Neuronal stem cell (in vitro differentiated cells): ENCODE measurements around the gene KRT222.

Experiments
- DNase-seq: peaks from one replicate; pipeline ENCODE4 v3.0.0-alpha.2; 2013; ENCODE audit warnings: low spot score
- H2AFZ ChIP-seq: one replicate; pipeline ENCODE4 v1.6.1; 2013; ENCODE audit warnings: mild to moderate bottlenecking, low read length, inconsistent platforms
- H2AK5ac ChIP-seq: 2 replicates; pipeline ENCODE4 v1.6.1; 2013; ENCODE audit warnings: low read depth, mild to moderate bottlenecking, inconsistent platforms, low read length, moderate library complexity, mixed read lengths
- H2BK120ac ChIP-seq: 2 replicates; pipeline ENCODE4 v1.6.1; 2013; ENCODE audit warnings: low read depth, mild to moderate bottlenecking, inconsistent platforms, low read length, moderate library complexity, mixed read lengths
- H2BK12ac ChIP-seq: one replicate; pipeline ENCODE4 v1.6.1; 2013; ENCODE audit warnings: low read length, inconsistent platforms
- H2BK15ac ChIP-seq: 2 replicates; pipeline ENCODE4 v1.6.1; 2013; ENCODE audit warnings: mild to moderate bottlenecking, low read length, inconsistent platforms, mixed read lengths
- H2BK5ac ChIP-seq: one replicate; pipeline ENCODE4 v1.6.1; 2013; ENCODE audit warnings: inconsistent platforms, mild to moderate bottlenecking, low read length, moderate library complexity
- H3K14ac ChIP-seq: one replicate; pipeline ENCODE4 v1.6.1; 2013; ENCODE audit warnings: low read length, inconsistent platforms
- H3K18ac ChIP-seq: 2 replicates; pipeline ENCODE4 v1.6.1; 2013; ENCODE audit warnings: low read length, inconsistent platforms
- H3K23ac ChIP-seq: 2 replicates; pipeline ENCODE4 v1.6.1; 2013; ENCODE audit warnings: low read depth, mild to moderate bottlenecking, mixed read lengths, low read length, inconsistent platforms; ENCODE audit not compliant: poor library complexity
- H3K27ac ChIP-seq: replicated peaks from 3 replicates; pipeline ENCODE4 v1.5.1; 2013; ENCODE audit warnings: low read length, inconsistent platforms
- H3K27me3 ChIP-seq, 3 experiments: 2 replicates each; pipeline ENCODE4 v1.6.1; 2013; ENCODE audit warnings: low read length in 3 of 3, mild to moderate bottlenecking in 2 of 3, inconsistent platforms in 1 of 3, low read depth in 1 of 3, mixed read lengths in 1 of 3, moderate library complexity in 1 of 3; ENCODE audit not compliant: control insufficient read depth in 3 of 3, insufficient read depth in 3 of 3
- H3K36me3 ChIP-seq, 2 donors: replicated peaks in 1 of 2; 2 replicates each; pipeline ENCODE4 v1.6.1; 2013; ENCODE audit warnings: low read length in 2 of 2; ENCODE audit not compliant: control insufficient read depth in 2 of 2, insufficient read depth in 2 of 2
- H3K4ac ChIP-seq: 2 replicates; pipeline ENCODE4 v1.6.1; 2013; ENCODE audit warnings: inconsistent platforms, mild to moderate bottlenecking, low read length, moderate library complexity
- H3K4me1 ChIP-seq, 2 donors: 1 replicate in 1 of 2; 2 replicates in 1 of 2; pipeline ENCODE4 v1.6.1; 2013; ENCODE audit warnings: low read length in 2 of 2, low read depth in 1 of 2; ENCODE audit not compliant: control insufficient read depth in 2 of 2, insufficient read depth in 1 of 2
- H3K4me2 ChIP-seq: one replicate; pipeline ENCODE4 v1.6.1; 2013; ENCODE audit warnings: mild to moderate bottlenecking, low read length, inconsistent platforms; ENCODE audit not compliant: insufficient read depth, poor library complexity, severe bottlenecking
- H3K4me3 ChIP-seq, 2 donors: 2 replicates each; pipeline ENCODE4 v1.5.1; 2013; ENCODE audit warnings: low read length in 2 of 2, mild to moderate bottlenecking in 2 of 2, inconsistent platforms in 1 of 2, moderate library complexity in 1 of 2
- H3K79me1 ChIP-seq: one replicate; pipeline ENCODE4 v1.6.1; 2013; ENCODE audit warnings: low read depth, mild to moderate bottlenecking, inconsistent platforms, low read length, moderate library complexity
- H3K9ac ChIP-seq: one replicate; pipeline ENCODE4 v1.6.1; 2013; ENCODE audit warnings: mild to moderate bottlenecking, low read depth, low read length, inconsistent platforms; ENCODE audit not compliant: poor library complexity
- H3K9me3 ChIP-seq, 2 donors: replicated peaks in 1 of 2; 2 replicates each; pipeline versions ENCODE3 to v1.6.1; 2013; ENCODE audit warnings: low read length in 2 of 2, mild to moderate bottlenecking in 2 of 2, inconsistent platforms in 1 of 2, low read depth in 1 of 2, mixed read lengths in 1 of 2, moderate library complexity in 1 of 2; ENCODE audit not compliant: control insufficient read depth in 2 of 2, insufficient read depth in 1 of 2
- H4K8ac ChIP-seq: one replicate; pipeline ENCODE4 v1.6.1; 2013; ENCODE audit warnings: low read depth, mild to moderate bottlenecking, inconsistent platforms, low read length, moderate library complexity
- H4K91ac ChIP-seq: one replicate; pipeline ENCODE4 v1.6.1; 2013; ENCODE audit warnings: low read length, low read depth, mild to moderate bottlenecking, inconsistent platforms; ENCODE audit not compliant: poor library complexity
- WGBS, 2 donors: extraction: QIAGEN DNeasy Blood & Tissue Kit; methylation state at CpG; one replicate each; pipeline ENCODE4 v1.1.7; 2013; ENCODE audit warnings: missing lambda C conversion rate in 2 of 2, mixed read lengths in 1 of 2; ENCODE audit not compliant: insufficient read length in 2 of 2, insufficient replicate concordance in 1 of 2; ENCODE audit errors: extremely low coverage in 2 of 2; 5-methylcytosine and 5-hydroxymethylcytosine counted together

The KRT222 gene

DNA sequence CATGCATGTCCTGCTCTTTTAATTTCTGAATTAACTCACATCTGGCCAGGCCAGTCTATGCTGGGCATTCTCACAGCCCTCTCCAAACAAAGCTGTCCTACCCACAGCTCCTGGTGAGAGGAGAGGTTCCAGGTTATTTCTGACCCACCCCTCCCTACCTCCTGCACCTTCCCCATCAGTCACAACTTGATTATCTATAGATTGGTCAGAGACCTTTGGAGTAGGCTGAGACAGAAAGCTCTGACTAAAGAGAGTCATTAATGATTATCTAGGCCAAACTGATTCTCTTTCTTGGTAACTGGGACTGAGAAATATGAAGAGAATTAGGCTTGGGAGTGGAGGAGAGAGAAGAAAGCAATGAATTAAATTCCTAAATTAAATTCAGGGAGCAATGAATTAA lies 1.4 kb upstream of the KRT222 start:
- Histone ChIP-seq H3K27ac (no peak overlapping the region), H2BK12ac (no peak overlapping the region), H3K36me3 (no peaks in the 10 kb centered on the region), H2BK15ac (no peak overlapping the region), H3K18ac (no peak overlapping the region), H3K4me2 (no peak overlapping the region), H3K4me3 (no peak overlapping the region), H3K4me1 (peaks cover 0 to 5% of the 10 kb centered on the region in 2 donors), H3K23ac (no peak overlapping the region), H3K9ac (no peak overlapping the region), H2BK5ac (no peak overlapping the region), H3K14ac (no peak overlapping the region), H3K4ac (no peak overlapping the region), H3K9me3 (no peaks in the 10 kb centered on the region), H4K8ac (no peak overlapping the region), H2AK5ac (no peak overlapping the region), H2AFZ (no peak overlapping the region), H3K79me1 (no peaks in the 10 kb centered on the region), H3K27me3 (peaks cover 0 to 61% (median 0%) of the 10 kb centered on the region in 3 experiments), H2BK120ac (no peak overlapping the region), H4K91ac (no peak overlapping the region)
- DNase-seq = no peak

DNA sequence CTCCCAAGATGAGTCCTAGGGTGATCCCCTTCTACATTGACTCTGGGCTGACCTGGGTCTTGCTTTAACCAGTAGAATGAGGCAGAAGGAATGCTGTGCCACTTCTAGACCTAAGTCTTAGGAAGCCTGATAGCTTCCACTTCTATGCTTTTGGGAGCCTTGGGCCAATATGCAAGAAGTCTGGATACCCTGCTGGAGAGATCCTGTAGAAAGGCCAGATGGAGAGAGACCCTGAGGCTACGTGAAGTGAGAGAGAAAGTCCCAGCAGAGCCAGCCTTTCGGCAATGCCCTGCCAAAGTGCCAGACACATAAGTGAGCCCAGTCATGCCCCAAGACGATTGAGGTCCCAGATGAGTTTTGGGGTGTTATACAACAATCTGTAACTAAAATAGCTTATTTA lies 1.7 kb downstream of the KRT222 start:
- Histone ChIP-seq H3K14ac (no peak overlapping the region), H3K4me1 (peaks cover 0 to 3% of the 10 kb centered on the region in 2 donors), H3K4ac (no peak overlapping the region), H2AFZ (no peak overlapping the region), H3K79me1 (no peaks in the 10 kb centered on the region), H4K91ac (no peak overlapping the region), H3K9ac (no peak overlapping the region), H4K8ac (no peak overlapping the region), H2BK5ac (no peak overlapping the region), H3K18ac (no peak overlapping the region), H2BK12ac (no peak overlapping the region), H3K27me3 (peaks cover 0 to 58% (median 0%) of the 10 kb centered on the region in 3 experiments), H2AK5ac (no peak overlapping the region), H3K4me2 (no peak overlapping the region), H3K27ac (no peak overlapping the region), H3K36me3 (no peaks in the 10 kb centered on the region), H2BK120ac (no peak overlapping the region), H2BK15ac (no peak overlapping the region), H3K9me3 (no peaks in the 10 kb centered on the region), H3K4me3 (no peak overlapping the region), H3K23ac (no peak overlapping the region)
- no peak for DNase-seq
- no CpG with 5 or more reads among the region's 3 CpGs for WGBS, 2 donors

DNA sequence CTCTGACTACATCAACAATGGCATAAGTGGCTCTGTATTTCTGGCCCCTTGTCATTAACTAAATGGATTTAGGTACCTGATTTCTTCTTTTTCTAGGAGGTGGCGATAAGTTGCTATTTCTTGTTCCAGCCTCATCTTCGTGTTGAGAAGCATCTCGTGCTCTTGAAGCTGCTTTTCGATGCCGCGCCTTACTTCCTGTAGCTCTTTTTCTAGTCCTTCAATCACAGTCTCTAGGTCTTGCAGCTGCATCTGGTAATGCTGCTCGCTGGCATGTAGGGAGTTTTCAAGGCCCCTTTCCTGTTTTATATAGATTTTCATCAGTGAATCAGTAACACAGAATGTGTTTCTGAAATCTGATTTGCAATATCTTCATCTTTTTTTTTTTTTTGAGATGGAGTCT lies 5.1 kb downstream of the KRT222 start:
- Histone ChIP-seq H3K4ac (no peak overlapping the region), H3K14ac (no peak overlapping the region), H3K23ac (no peak overlapping the region), H4K8ac (no peak overlapping the region), H3K4me3 (no peak overlapping the region), H2BK120ac (no peak overlapping the region), H2BK12ac (no peak overlapping the region), H2AFZ (no peak overlapping the region), H2BK15ac (no peak overlapping the region), H3K27ac (no peak overlapping the region), H3K9me3 (no peaks in the 10 kb centered on the region), H3K18ac (no peak overlapping the region), H3K4me2 (no peak overlapping the region), H3K27me3 (peaks cover 0 to 39% (median 0%) of the 10 kb centered on the region in 3 experiments), H2BK5ac (no peak overlapping the region), H3K79me1 (no peaks in the 10 kb centered on the region), H3K9ac (no peak overlapping the region), H3K4me1 (peaks cover 0 to 2% of the 10 kb centered on the region in 2 donors), H4K91ac (no peak overlapping the region), H2AK5ac (no peak overlapping the region), H3K36me3 (no peaks in the 10 kb centered on the region)
- no CpG with 5 or more reads among the region's 7 CpGs for WGBS, 2 donors
- DNase-seq = no peak

DNA sequence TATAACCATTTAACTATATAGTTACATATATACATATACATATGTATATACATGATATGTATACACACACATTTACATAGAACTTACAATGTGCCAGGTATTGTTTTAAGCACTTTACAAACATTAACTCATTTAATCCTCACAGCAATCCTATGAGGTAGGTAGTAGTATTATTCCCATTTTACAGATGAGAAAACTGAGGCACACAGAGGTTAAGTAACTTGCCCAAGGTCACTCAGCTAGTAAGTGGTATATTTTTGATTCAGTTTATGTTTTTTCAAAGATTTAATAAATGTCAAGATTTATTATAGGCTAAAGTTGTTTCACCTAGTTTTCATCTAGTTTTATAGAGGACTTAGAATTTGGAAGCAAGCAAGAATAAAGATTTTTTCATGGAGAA lies 6.6 kb downstream of the KRT222 start:
- no peaks in the 10 kb centered on the region for H3K36me3 ChIP-seq
- DNase-seq = no peak
- no peak overlapping the region for H3K9ac ChIP-seq
- no peaks in the 10 kb centered on the region for H3K79me1 ChIP-seq
- peaks cover 0 to 24% (median 0%) of the 10 kb centered on the region in 3 experiments for H3K27me3 ChIP-seq
- no peak overlapping the region for H2BK120ac ChIP-seq
- H3K27ac ChIP-seq = no peak overlapping the region
- H2BK12ac ChIP-seq = no peak overlapping the region
- no peak overlapping the region for H3K4me2 ChIP-seq
- H3K14ac ChIP-seq = no peak overlapping the region
- no peak overlapping the region for H3K18ac ChIP-seq
- H2AK5ac ChIP-seq = no peak overlapping the region
- no peak overlapping the region for H4K8ac ChIP-seq
- H3K4ac ChIP-seq = no peak overlapping the region
- H3K4me3 ChIP-seq = no peak overlapping the region
- H4K91ac ChIP-seq = no peak overlapping the region
- no peak overlapping the region for H2AFZ ChIP-seq
- H2BK15ac ChIP-seq = no peak overlapping the region
- no peak overlapping the region for H3K23ac ChIP-seq
- no peaks in the 10 kb centered on the region for H3K4me1 ChIP-seq
- no peaks in the 10 kb centered on the region for H3K9me3 ChIP-seq
- no peak overlapping the region for H2BK5ac ChIP-seq
